Rectal smooth muscle tissue (tissue), 1 donor: Measurements from ENCODE around the gene CDRT4.

Experiments
- H3K27ac ChIP-seq: one replicate; pipeline ENCODE4 v1.7.0; 2013; ENCODE audit warnings: low read depth, low read length, inconsistent platforms
- H3K27me3 ChIP-seq: one replicate; pipeline ENCODE4 v1.7.0; 2013; ENCODE audit warnings: low read length; ENCODE audit not compliant: control insufficient read depth, insufficient read depth
- H3K36me3 ChIP-seq: one replicate; pipeline ENCODE4 v1.7.0; 2013; ENCODE audit warnings: low read length; ENCODE audit not compliant: control insufficient read depth, insufficient read depth
- H3K4me1 ChIP-seq: one replicate; pipeline ENCODE4 v1.7.0; 2013; ENCODE audit warnings: low read length; ENCODE audit not compliant: control insufficient read depth, insufficient read depth
- H3K4me3 ChIP-seq: one replicate; pipeline ENCODE4 v1.7.0; 2013; ENCODE audit warnings: low read length
- H3K9ac ChIP-seq: one replicate; pipeline ENCODE4 v1.7.0; 2013; ENCODE audit warnings: low read length

CDRT4 gene

GRCh38 chr17:15466131-15466530 is 1.3 kb downstream of the CDRT4 start:
- peaks cover 16% of the 10 kb centered on the region for H3K4me1 ChIP-seq
- no peak overlapping the region for H3K27ac ChIP-seq
- H3K27me3 ChIP-seq: no peaks in the 10 kb centered on the region
- no peaks in the 10 kb centered on the region for H3K36me3 ChIP-seq
- no peak overlapping the region for H3K9ac ChIP-seq
- H3K4me3 ChIP-seq: no peak overlapping the region

GRCh38 chr17:15465045-15465701 is 2.2 kb downstream of the CDRT4 start:
- no peak overlapping the region for H3K4me3 ChIP-seq
- H3K4me1 ChIP-seq: peaks cover 16% of the 10 kb centered on the region
- no peaks in the 10 kb centered on the region for H3K36me3 ChIP-seq
- no peaks in the 10 kb centered on the region for H3K27me3 ChIP-seq
- H3K27ac ChIP-seq: no peak overlapping the region
- no peak overlapping the region for H3K9ac ChIP-seq

DNA sequence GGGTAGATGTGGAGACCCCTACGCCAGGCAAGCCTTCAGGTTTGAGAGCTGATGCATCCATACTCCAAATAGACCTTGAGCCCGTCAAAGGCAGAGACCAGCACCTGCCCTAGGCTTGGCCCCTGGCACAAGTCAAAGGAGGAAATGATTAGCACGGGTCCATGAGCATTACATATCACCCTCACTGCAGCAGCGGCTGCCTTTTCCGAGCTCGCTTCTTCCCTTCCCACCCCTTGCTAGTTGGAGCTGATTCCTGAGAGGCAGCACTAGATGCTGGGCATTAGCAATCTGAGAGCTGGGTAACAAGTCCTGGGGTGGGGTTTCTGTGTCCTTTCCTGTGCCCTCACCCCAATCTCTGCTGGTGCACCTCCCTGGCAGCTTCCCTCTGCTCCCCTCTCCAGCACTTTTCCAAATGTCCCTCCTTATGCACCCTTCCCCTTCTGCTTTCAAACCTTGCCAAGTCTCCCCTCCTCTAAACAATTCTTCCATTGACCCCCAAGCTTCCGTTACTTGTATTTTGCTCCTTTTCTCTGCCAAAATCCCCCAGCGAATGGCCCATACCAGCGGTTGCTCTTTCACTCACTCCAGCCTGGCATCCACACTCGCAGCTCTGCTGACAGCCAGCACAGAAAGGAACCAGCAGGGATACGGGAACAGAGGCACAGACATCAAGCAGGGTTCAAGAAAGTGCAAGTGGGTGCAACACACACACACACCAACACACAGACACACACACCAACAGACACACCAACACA is 3.0 kb downstream of the CDRT4 start:
- no peak overlapping the region for H3K9ac ChIP-seq

GRCh38 chr17:15462976-15463772 is 4.2 kb downstream of the CDRT4 start:
- Histone ChIP-seq H3K4me1 (peaks cover 18% of the 10 kb centered on the region), H3K4me3 (no peak overlapping the region), H3K36me3 (no peaks in the 10 kb centered on the region), H3K27me3 (no peaks in the 10 kb centered on the region), H3K27ac (peak overlapping the region; percentile 35), H3K9ac (no peak overlapping the region)

More for the DNA sequence above, 3.0 kb downstream of the CDRT4 start:
- Histone ChIP-seq H3K27me3 (no peaks in the 10 kb centered on the region), H3K4me1 (peaks cover 16% of the 10 kb centered on the region), H3K4me3 (no peak overlapping the region), H3K27ac (peak overlapping the region; percentile 35), H3K36me3 (no peaks in the 10 kb centered on the region)

GRCh38 chr17:15457723-15458094 is 9.7 kb downstream of the CDRT4 start:
- no peaks in the 10 kb centered on the region for H3K36me3 ChIP-seq
- H3K27ac ChIP-seq: peak overlapping the region; percentile 63
- H3K27me3 ChIP-seq: no peaks in the 10 kb centered on the region
- no peak overlapping the region for H3K9ac ChIP-seq
- H3K4me1 ChIP-seq: peaks cover 21% of the 10 kb centered on the region
- H3K4me3 ChIP-seq: no peak overlapping the region

DNA sequence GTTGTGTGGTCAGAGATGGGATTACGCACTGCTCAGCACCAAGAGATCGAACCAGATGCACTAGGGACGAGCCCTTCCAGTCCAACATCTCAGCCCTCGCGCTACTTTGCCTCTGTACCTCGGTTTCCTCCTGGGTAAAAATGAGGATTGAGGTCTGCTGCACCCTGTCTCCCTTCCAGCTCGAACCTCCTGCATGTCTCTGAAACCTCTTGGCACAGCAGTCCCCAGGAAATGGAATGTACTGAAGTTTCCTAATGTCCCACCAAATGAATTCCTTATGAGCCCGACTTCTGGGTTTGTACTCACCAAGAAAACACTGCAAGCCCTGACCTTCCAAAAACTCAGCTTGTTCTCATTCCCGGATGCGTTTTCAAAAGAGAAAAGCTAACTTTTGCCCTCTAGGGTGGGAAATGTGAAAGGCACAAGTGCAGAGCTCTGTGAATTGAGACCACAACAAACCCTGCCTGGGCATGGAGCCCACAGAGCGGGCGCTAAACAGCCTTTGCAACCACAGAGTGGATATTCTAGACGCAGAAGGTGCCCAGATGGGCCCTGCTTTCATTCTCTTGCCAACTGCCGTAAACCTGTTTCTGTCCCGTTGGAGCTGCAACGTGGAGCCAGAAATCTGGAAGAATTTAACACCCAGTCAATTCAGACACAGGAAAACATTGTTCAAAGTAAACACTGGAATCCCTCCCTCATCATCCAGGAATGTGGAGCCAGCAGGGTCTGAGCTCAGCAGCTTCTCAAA is 10.3 kb downstream of the CDRT4 start:
- H3K4me1 ChIP-seq: peaks cover 21% of the 10 kb centered on the region
- H3K4me3 ChIP-seq: no peak overlapping the region

DNA sequence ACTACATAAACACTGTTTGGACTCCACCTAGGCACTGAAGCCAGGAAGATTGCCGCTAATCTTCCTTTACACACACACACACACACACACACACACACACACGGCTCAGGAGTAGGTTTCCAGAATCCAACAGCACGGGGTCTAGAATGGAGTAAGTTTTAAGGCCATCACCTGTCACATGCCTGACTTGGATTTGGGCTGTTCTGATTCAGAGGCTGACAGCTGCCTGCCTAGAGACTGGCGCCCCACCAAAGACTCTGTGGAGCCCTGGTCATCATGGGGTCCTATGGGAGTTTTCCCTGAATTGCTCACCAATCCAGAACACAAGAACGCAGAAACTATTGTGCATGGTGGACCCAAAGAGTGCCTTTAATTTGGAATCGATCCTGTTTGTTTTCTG is 10.9 kb downstream of the CDRT4 start:
- H3K27me3 ChIP-seq: no peaks in the 10 kb centered on the region
- peak overlapping the region; percentile 63 for H3K27ac ChIP-seq
- H3K4me1 ChIP-seq: peaks cover 21% of the 10 kb centered on the region
- no peaks in the 10 kb centered on the region for H3K36me3 ChIP-seq
- H3K4me3 ChIP-seq: no peak overlapping the region
- H3K9ac ChIP-seq: no peak overlapping the region

More for the DNA sequence above, 10.3 kb downstream of the CDRT4 start:
- Histone ChIP-seq H3K27me3 (no peaks in the 10 kb centered on the region), H3K27ac (peak overlapping the region; percentile 63), H3K36me3 (no peaks in the 10 kb centered on the region), H3K9ac (no peak overlapping the region)

DNA sequence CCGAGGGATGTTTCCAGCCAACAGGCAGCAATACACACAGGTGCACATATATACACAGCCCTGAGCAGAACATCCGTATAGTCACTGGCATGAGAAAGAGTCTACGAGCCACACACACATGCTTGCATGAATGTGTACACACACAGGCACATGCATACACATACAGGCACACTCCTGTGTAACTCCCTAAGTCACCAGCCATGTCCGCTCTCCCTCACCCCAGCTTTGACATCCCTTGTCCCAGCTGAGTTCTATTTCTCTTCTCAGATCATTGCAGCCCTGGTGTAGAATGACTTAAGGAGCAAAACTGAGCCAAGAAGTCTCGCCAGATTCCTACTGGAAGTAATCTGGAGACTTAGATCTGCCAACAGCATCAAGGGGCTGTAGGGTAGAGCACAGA is 13.1 kb downstream of the CDRT4 start:
- Histone ChIP-seq H3K4me1 (peaks cover 21% of the 10 kb centered on the region), H3K4me3 (no peak overlapping the region), H3K36me3 (no peaks in the 10 kb centered on the region), H3K9ac (no peak overlapping the region), H3K27me3 (no peaks in the 10 kb centered on the region), H3K27ac (no peak overlapping the region)

GRCh38 chr17:15453782-15454181 is 13.6 kb downstream of the CDRT4 start:
- no peak overlapping the region for H3K4me3 ChIP-seq
- H3K27ac ChIP-seq: no peak overlapping the region
- no peak overlapping the region for H3K9ac ChIP-seq
- H3K4me1 ChIP-seq: peaks cover 21% of the 10 kb centered on the region
- H3K36me3 ChIP-seq: no peaks in the 10 kb centered on the region
- no peaks in the 10 kb centered on the region for H3K27me3 ChIP-seq

GRCh38 chr17:15453246-15453645 is 14.2 kb downstream of the CDRT4 start:
- Histone ChIP-seq H3K4me3 (no peak overlapping the region), H3K4me1 (peaks cover 20% of the 10 kb centered on the region), H3K36me3 (no peaks in the 10 kb centered on the region), H3K9ac (no peak overlapping the region), H3K27ac (no peak overlapping the region), H3K27me3 (no peaks in the 10 kb centered on the region)

- no peaks in the 10 kb centered on the region for H3K27me3 ChIP-seq
- peaks cover 16% of the 10 kb centered on the region for H3K4me1 ChIP-seq
- peak overlapping the region; percentile 12 for H3K27ac ChIP-seq
- H3K4me3 ChIP-seq: no peak overlapping the region
- H3K9ac ChIP-seq: no peak overlapping the region
- no peaks in the 10 kb centered on the region for H3K36me3 ChIP-seq
Measured at GRCh38 chr17:15452746-15453145, 14.7 kb downstream of the CDRT4 start.

DNA sequence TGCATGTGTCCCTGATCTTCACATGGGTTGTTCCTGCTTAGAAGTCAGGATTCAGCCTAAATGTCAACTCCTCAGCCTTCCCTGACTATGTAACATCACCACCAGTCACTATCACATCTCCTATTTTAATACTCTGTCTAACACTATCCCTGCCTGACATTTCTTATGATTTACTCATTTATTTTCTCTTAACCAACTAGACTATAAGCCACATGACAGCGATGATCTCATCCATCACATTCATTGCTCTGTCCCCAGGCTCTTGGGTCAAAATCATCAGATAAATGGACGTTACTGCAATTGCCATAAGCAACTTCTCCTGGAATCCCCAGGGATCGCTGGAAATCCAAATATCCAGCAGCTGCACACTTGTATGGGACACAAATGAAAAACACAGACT is 15.7 kb downstream of the CDRT4 start:
- no peak overlapping the region for H3K4me3 ChIP-seq
- no peaks in the 10 kb centered on the region for H3K36me3 ChIP-seq
- no peak overlapping the region for H3K9ac ChIP-seq
- H3K27me3 ChIP-seq: no peaks in the 10 kb centered on the region
- H3K4me1 ChIP-seq: peaks cover 6% of the 10 kb centered on the region
- H3K27ac ChIP-seq: no peak overlapping the region
